Heart left ventricle (tissue), 16 donors: ENCODE results near the gene KCNA10. TPM values are rescaled to one million over a fixed set of nuclear protein-coding genes. Genes with fewer than 3 reads are reported as not detected.

Source experiments
- ATAC-seq, 4 donors: fragments of 200-7000 bp; cut with Tn5 transposase; one replicate each; pipeline ENCODE4 v1.9.1; 2020 to 2022; ENCODE audit warnings: moderate library complexity in 4 of 4, mild to moderate bottlenecking in 3 of 4, moderate number of reproducible peaks in 1 of 4
- DNase-seq, 5 donors: peaks; one replicate each; pipeline ENCODE4 v3.0.0-alpha.2; 2020
- H3K27ac ChIP-seq, 12 donors: fragments of 200-600 bp; sonication (generic) in 4 of 12; one replicate each; pipeline versions ENCODE4 v1.5.0 to v1.8.0; 2016 to 2022; ENCODE audit warnings: mild to moderate bottlenecking in 2 of 12
- H3K27me3 ChIP-seq, 9 donors: fragments of 200-600 bp; sonication (generic) in 2 of 9; one replicate each; pipeline versions ENCODE4 v1.5.1 to v1.8.0; 2016 to 2022; ENCODE audit warnings: mild to moderate bottlenecking in 3 of 9
- H3K36me3 ChIP-seq, 9 donors: fragments of 200-600 bp; sonication (generic) in 2 of 9; one replicate each; pipeline versions ENCODE4 v1.5.0 to v1.8.0; 2018 to 2022; ENCODE audit warnings: mild to moderate bottlenecking in 2 of 9
- H3K4me1 ChIP-seq, 12 donors: fragments of 200-600 bp; sonication (generic) in 4 of 12; one replicate each; pipeline versions ENCODE4 v1.5.0 to v1.8.0; 2016 to 2022; ENCODE audit warnings: mild to moderate bottlenecking in 3 of 12
- H3K4me3 ChIP-seq, 12 donors: fragments of 200-600 bp; sonication (generic) in 4 of 12; one replicate each; pipeline versions ENCODE4 v1.5.0 to v1.8.0; 2017 to 2022; ENCODE audit warnings: mild to moderate bottlenecking in 9 of 12, moderate library complexity in 4 of 12
- H3K9me3 ChIP-seq, 12 donors: fragments of 200-600 bp; sonication (generic) in 4 of 12; one replicate each; pipeline versions ENCODE4 v1.5.0 to v1.8.0; 2016 to 2022; ENCODE audit warnings: mild to moderate bottlenecking in 1 of 12
- POLR2A ChIP-seq, 2 donors: fragments of 450-650 bp; IDR thresholded peaks; one replicate each; pipeline ENCODE4 v1.6.1; 2017; ENCODE audit warnings: antibody characterized with exemption in 2 of 2, mild to moderate bottlenecking in 2 of 2, moderate library complexity in 2 of 2
- WGBS, 4 donors: extraction: QIAGEN DNeasy Blood & Tissue Kit in 2 of 4; methylation state at CpG; one replicate each; pipeline versions ENCODE4 v1.1.5 to v1.1.7; 2013 to 2018; 5-methylcytosine and 5-hydroxymethylcytosine counted together
- intact Hi-C, 10 donors: fragments of 100-400 bp; cut with DNase I; formaldehyde crosslinking; loops; one replicate each; pipeline versions ENCODE4 v1.11.1 to v1.14.2; 2022
- polyA plus RNA-seq, 2 donors: library from polyadenylated mRNA; stranded (reverse); fragments of 200-250 nt; gene quantifications; one replicate each; pipeline ENCODE4 v1.2.3, GENCODE V29; 2013
- total RNA-seq, 9 donors: library from RNA; depleted of rRNA in 2 of 9; stranded (reverse); fragments of >200 nt in 2 of 9; fragmentation: NEBNext Ultra II Directional in 3 of 9; extraction: Animal tissue kit (Norgen Biotek cat#: 25700) in 3 of 9; gene quantifications; one replicate each; pipeline versions ENCODE4 v1.1.0 to v1.2.4, GENCODE V29; 2016 to 2023
- TF ChIP-seq, protein P1 (sequence below), 12 donors: fragments of 200-600 bp; sonication (generic) in 4 of 12; IDR thresholded peaks; one replicate each; pipeline versions ENCODE4 v1.5.0 to v1.8.0; 2018 to 2022; ENCODE audit warnings: antibody characterized with exemption in 12 of 12, mild to moderate bottlenecking in 5 of 12
- donor health status: ischemic (EF 13 %, LVEDD 7.1; RV severe dilation, severe dysfunction).
- donor health status: healthy with polysubstance abuse.
- donor health status: DM: no; HTN: yes; CAD: no.
- donor health status: DM: no; HTN: no; CAD: no.
- donor health status: ischemic (EF 25% LVEDD 6.9; RV normal size, moderate dysfunction).
- donor health status: ischemic (EF 25% LVEDD 5.7; RV mildly dilated, moderate dysfunction).
- donor health status: healthy.
- donor health status: DM: yes; HTN: yes; CAD: no.
- donor health status: ischemic (EF 35%, LVEDD 5.7; RV mildly dilated, moderate dysfunction).
- donor health status: nonischemic (EF 11% LVEDD 7.7; RV severe dilation, severe dysfunction).
- donor health status: DM: yes; HTN: yes; CAD: no.
- donor health status: PGD.
- donor health status: ischemic (EF 29% LVEDD 5.4; RV normal size, mild dysfunction).
- donor health status: nonischemic (EF 23%, LVEDD 6.1; RV moderate dilation, normal function).

KCNA10 gene
- total and polyA plus RNA-seq, 11 donors, result not detected

DNA sequence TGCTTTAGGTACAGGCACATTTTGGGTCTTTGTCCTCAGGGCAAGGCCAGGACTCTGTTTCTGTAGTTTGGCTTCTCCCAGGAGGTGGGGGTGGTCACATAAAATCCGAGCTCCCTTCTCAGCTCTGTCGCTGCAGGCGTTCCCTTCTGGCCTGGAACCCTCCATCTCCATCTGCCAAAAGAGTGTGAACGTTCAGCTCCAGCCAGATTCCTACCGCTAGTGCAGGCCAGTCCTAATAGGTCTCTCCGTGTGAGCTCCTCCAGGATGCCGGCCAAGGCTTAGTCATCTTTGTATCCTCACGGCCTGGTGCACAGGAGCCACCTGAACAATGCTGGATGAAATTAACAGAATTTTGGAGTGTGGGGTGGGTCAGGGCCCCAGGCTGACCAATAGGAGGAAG lies 19.9 kb upstream of the KCNA10 start:
- H3K36me3 ChIP-seq, result no peaks in the 10 kb centered on the region
- ATAC-seq, result no peak
- peaks cover 0 to 32% (median 5%) of the 10 kb centered on the region in 9 donors for H3K27me3 ChIP-seq
- H3K4me3 ChIP-seq, result no peak overlapping the region
- intact Hi-C loops, result no loop called here
- no peaks in the 10 kb centered on the region for H3K4me1 ChIP-seq
- TF ChIP-seq, protein P1, sequence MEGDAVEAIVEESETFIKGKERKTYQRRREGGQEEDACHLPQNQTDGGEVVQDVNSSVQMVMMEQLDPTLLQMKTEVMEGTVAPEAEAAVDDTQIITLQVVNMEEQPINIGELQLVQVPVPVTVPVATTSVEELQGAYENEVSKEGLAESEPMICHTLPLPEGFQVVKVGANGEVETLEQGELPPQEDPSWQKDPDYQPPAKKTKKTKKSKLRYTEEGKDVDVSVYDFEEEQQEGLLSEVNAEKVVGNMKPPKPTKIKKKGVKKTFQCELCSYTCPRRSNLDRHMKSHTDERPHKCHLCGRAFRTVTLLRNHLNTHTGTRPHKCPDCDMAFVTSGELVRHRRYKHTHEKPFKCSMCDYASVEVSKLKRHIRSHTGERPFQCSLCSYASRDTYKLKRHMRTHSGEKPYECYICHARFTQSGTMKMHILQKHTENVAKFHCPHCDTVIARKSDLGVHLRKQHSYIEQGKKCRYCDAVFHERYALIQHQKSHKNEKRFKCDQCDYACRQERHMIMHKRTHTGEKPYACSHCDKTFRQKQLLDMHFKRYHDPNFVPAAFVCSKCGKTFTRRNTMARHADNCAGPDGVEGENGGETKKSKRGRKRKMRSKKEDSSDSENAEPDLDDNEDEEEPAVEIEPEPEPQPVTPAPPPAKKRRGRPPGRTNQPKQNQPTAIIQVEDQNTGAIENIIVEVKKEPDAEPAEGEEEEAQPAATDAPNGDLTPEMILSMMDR (IDR thresholded peaks at IDR 0.05), result no peak
- TF ChIP-seq POLR2A (IDR thresholded peaks at IDR 0.05), result no peak
- DNase-seq, result no peak
- no peaks in the 10 kb centered on the region for H3K9me3 ChIP-seq
- no peak overlapping the region for H3K27ac ChIP-seq
- 61 to 68% (median 67%) methylated on average over 8 of the region's 8 CpGs for WGBS, 4 donors

DNA sequence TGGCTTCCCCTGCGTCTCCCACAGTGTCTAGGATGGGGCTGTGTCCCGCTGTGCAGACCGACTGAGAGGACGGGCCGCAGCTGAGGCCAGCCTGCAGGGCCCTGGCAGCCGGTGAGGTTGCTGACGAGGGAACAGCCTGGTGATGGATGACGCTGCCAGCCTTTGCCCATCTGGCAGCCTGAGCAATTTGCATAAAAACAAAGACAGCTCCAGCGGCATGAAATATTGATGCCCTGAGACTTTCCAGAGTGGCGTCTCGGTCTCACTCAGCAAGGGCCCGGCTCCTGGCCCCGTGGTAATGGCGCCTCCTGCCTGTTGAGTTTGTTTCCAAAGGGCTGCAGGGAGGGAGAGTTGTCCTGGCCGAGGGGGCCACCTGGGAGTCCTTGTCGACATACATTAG lies 19.1 kb upstream of the KCNA10 start:
- Histone ChIP-seq H3K9me3 (no peaks in the 10 kb centered on the region), H3K27ac (no peak overlapping the region), H3K27me3 (peaks cover 0 to 35% (median 5%) of the 10 kb centered on the region in 9 donors), H3K36me3 (no peaks in the 10 kb centered on the region), H3K4me3 (no peak overlapping the region), H3K4me1 (no peaks in the 10 kb centered on the region)
- DNase-seq (no peak), ATAC-seq (no peak)
- intact Hi-C loops, result no loop called here
- WGBS, 4 donors, result 67 to 72% (median 70%) methylated on average over 14 to 16 of the region's 16 CpGs
- TF ChIP-seq, protein P1 (IDR thresholded peaks at IDR 0.05), result no peak

DNA sequence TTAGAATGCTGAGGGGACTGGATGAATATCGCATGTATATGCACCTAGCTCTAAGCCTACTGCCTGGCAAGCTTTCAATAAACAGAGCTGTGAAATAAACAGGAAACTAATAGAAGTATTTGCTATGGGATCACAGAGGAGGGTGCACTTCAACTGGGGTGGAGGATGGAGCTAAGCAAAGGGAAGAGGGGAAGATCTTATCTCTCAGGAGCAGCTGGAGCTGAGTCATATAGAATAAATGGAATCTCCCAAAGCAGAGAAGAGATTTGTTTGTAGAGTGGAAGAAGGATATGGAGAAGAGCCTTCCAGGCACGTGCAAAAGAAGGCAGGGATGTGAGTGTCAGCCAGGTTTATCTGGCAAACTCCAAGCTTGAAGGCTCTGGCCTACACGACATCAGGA lies 17.0 kb upstream of the KCNA10 start:
- 43 to 53% (median 48%) methylated on average over 3 of the region's 3 CpGs for WGBS, 4 donors
- Histone ChIP-seq H3K36me3 (no peaks in the 10 kb centered on the region), H3K27me3 (peaks cover 0 to 52% (median 7%) of the 10 kb centered on the region in 9 donors), H3K4me1 (no peaks in the 10 kb centered on the region), H3K27ac (no peak overlapping the region), H3K9me3 (no peaks in the 10 kb centered on the region), H3K4me3 (no peak overlapping the region)
- intact Hi-C loops, result no loop called here
- TF ChIP-seq, protein P1 (IDR thresholded peaks at IDR 0.05), result no peak
- no peak for TF ChIP-seq POLR2A (IDR thresholded peaks at IDR 0.05)
- ATAC-seq, result no peak
- no peak for DNase-seq

DNA sequence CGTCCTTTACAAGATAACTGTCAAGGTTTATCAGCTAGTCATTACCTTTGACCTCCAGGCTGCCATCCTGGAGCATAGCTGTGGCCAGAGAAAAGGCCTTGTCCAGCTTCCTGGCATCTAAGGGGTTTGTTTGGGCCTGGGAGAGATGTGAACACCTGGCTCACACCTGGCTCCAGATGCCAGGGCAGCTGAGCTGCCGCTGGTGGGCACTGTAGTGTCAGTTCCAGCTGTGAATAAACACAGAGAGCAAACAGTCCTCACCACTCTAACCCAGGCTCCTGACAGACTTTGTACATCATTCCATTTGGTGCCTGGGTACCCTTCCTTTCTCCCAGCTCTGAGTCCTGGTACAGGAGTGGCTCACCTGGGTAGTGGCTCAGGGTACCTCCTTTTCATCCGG lies 14.3 kb upstream of the KCNA10 start:
- Histone ChIP-seq H3K9me3 (no peaks in the 10 kb centered on the region), H3K27me3 (peaks cover 0 to 47% (median 4%) of the 10 kb centered on the region in 9 donors), H3K27ac (no peak overlapping the region), H3K4me1 (no peaks in the 10 kb centered on the region), H3K36me3 (no peaks in the 10 kb centered on the region), H3K4me3 (no peak overlapping the region)
- TF ChIP-seq, protein P1 (IDR thresholded peaks at IDR 0.05), result no peak
- no peak for TF ChIP-seq POLR2A (IDR thresholded peaks at IDR 0.05)
- intact Hi-C loops, result no loop called here
- WGBS, 4 donors, result 38 to 56% (median 47%) methylated on average over 3 of the region's 3 CpGs
- DNase-seq (no peak), ATAC-seq (no peak)
